ENCODE results near the gene TREH.

- no peak for TF ChIP-seq SP1 (IDR thresholded peaks at IDR 0.05; ENCODE audit: low read depth, low read length)
- TF ChIP-seq TAF7 (optimal IDR thresholded peaks at IDR 0.05; ENCODE audit: borderline replicate concordance, low read depth, low read length): no peak
- no peak for TF ChIP-seq BRCA1 (IDR thresholded peaks at IDR 0.05; ENCODE audit: low read depth, low read length)
- no peak for TF ChIP-seq SIRT6 (IDR thresholded peaks at IDR 0.05; ENCODE audit: low read length)
- TF ChIP-seq SIN3A (conservative IDR thresholded peaks at IDR 0.05 in 1 of 2, IDR thresholded peaks at IDR 0.05 in 1 of 2; ENCODE audit: low read depth in 1 of 2, low read length in 2 of 2): no peak
- no peak for TF ChIP-seq POLR2A (IDR thresholded peaks at IDR 0.05; ENCODE audit: control extremely low read depth in 1 of 2, low read depth in 2 of 2, low read length in 2 of 2)
- no peak for TF ChIP-seq CTCF (IDR thresholded peaks at IDR 0.05; ENCODE audit: control extremely low read depth in 1 of 3, insufficient read depth in 1 of 3, low read depth in 1 of 3, low read length in 3 of 3)
- TF ChIP-seq, protein P1, sequence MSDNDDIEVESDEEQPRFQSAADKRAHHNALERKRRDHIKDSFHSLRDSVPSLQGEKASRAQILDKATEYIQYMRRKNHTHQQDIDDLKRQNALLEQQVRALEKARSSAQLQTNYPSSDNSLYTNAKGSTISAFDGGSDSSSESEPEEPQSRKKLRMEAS (IDR thresholded peaks at IDR 0.05): no peak
Measured at GRCh38 chr11:118650366-118650765, 29.1 kb downstream of the TREH start.
